Stimulated activated CD4-positive, alpha-beta T cell treated with anti-CD3 and anti-CD28 coated beads, Interleukin-12 subunit alpha, Interleukin-12 subunit beta, amount 100 ng/mL, for 48 hours (primary cell): ENCODE results near the gene MMRN1.
A peak's percentile ranks its signal among the peaks of the same experiment; 100 is the strongest.

Experiments
- DNase-seq, 3 donors: peaks; one replicate each; pipeline ENCODE4 v3.0.0-alpha.2; 2020; ENCODE audit warnings: low read depth in 2 of 3, low spot score in 1 of 3

MMRN1 gene, protein sequence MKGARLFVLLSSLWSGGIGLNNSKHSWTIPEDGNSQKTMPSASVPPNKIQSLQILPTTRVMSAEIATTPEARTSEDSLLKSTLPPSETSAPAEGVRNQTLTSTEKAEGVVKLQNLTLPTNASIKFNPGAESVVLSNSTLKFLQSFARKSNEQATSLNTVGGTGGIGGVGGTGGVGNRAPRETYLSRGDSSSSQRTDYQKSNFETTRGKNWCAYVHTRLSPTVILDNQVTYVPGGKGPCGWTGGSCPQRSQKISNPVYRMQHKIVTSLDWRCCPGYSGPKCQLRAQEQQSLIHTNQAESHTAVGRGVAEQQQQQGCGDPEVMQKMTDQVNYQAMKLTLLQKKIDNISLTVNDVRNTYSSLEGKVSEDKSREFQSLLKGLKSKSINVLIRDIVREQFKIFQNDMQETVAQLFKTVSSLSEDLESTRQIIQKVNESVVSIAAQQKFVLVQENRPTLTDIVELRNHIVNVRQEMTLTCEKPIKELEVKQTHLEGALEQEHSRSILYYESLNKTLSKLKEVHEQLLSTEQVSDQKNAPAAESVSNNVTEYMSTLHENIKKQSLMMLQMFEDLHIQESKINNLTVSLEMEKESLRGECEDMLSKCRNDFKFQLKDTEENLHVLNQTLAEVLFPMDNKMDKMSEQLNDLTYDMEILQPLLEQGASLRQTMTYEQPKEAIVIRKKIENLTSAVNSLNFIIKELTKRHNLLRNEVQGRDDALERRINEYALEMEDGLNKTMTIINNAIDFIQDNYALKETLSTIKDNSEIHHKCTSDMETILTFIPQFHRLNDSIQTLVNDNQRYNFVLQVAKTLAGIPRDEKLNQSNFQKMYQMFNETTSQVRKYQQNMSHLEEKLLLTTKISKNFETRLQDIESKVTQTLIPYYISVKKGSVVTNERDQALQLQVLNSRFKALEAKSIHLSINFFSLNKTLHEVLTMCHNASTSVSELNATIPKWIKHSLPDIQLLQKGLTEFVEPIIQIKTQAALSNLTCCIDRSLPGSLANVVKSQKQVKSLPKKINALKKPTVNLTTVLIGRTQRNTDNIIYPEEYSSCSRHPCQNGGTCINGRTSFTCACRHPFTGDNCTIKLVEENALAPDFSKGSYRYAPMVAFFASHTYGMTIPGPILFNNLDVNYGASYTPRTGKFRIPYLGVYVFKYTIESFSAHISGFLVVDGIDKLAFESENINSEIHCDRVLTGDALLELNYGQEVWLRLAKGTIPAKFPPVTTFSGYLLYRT

DNA sequence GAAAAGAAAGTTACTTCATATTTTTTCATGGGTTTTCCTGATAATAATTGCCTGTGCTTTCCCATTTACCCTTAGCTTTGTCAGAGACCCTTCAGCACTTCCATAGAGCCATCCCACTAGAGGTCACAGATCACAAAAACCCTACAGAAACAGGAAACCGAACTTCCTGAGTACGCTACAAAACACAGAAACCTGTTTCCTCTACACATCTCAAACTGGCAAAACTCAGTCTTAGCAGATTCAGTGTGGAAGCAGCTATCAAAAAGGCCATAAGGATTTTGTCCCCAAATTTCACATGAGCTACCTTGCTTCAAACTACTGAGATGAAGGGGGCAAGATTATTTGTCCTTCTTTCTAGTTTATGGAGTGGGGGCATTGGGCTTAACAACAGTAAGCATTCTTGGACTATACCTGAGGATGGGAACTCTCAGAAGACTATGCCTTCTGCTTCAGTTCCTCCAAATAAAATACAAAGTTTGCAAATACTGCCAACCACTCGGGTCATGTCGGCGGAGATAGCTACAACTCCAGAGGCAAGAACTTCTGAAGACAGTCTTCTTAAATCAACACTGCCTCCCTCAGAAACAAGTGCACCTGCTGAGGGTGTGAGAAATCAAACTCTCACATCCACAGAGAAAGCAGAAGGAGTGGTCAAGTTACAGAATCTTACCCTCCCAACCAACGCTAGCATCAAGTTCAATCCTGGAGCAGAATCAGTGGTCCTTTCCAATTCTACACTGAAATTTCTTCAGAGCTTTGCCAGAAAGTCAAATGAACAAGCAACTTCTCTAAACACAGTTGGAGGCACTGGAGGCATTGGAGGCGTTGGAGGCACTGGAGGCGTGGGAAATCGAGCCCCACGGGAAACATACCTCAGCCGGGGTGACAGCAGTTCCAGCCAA is at the start of gene MMRN1:
Gene MMRN1 (plus strand): TSS at position 206 of the 902 bp plus-strand sequence. CDS start 118 bp downstream, at position 324.
- no peak for DNase-seq

- no peak for DNase-seq
These were observed 46.9 kb upstream of the MMRN1 start for GRCh38 chr4:89847571-89848325.

DNA sequence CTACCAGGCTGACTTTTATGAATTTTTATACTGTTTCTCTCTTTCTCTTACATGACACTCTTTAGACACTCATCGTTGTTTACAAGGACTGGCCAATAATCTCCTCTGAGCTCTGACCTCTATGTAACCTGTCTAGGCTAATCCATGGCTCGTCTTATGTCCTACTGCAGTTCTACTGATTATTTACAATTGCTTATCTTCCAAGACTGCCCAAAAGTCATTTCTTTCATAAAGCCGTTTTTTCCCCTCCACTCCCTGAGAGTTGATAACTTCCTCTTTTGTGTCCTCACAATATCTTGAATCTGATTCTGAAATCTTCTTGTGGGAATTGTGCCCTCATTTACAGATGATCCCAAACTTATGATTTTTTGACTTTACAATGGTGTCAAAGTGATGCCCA is 39.4 kb upstream of the MMRN1 start:
- DNase-seq: no peak

- no peak for DNase-seq
These were observed 33.7 kb upstream of the MMRN1 start for GRCh38 chr4:89860971-89861370.

- DNase-seq: no peak
These were observed 31.1 kb upstream of the MMRN1 start for GRCh38 chr4:89863533-89863932.

DNA sequence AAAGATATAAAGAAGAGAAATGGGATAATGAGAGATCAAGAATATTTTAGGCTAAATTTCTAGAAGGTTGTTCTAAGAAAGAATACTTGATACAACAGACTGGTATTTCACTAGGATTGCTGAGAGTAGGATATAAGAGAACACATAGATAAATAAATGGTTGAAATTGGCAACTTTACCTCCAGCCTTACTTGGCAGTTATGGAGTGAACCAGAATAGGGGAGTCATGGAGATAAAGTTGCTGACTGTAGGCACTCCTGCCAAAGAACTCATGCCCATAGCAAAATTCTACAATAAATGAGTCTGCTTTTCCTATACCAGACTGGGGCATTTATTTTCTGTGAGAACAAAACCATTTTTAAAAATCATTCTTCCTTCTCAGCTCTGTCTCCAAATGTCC is 26.4 kb upstream of the MMRN1 start:
- no peak for DNase-seq

- no peak for DNase-seq
These were observed 25.6 kb upstream of the MMRN1 start for GRCh38 chr4:89868999-89869589.

DNA sequence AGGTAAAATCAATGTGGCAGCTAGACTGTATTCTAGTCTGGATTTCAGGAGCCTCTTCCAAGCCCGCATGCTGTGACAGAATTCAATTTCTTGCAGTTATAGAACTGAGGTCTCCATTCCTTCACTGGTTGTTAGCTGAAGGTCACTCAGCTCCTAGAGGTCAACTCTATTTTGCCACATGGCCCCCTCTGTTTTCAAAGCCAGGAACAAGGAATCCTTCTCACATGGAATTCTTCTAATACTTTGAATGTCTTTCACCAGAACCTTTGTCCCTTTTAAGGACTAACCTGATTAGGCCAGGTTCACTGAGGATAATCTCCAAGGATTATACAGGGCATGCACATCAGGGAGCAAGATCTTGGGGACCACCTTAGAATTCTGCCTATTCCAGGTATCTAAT is 23.4 kb upstream of the MMRN1 start:
- DNase-seq: no peak

DNA sequence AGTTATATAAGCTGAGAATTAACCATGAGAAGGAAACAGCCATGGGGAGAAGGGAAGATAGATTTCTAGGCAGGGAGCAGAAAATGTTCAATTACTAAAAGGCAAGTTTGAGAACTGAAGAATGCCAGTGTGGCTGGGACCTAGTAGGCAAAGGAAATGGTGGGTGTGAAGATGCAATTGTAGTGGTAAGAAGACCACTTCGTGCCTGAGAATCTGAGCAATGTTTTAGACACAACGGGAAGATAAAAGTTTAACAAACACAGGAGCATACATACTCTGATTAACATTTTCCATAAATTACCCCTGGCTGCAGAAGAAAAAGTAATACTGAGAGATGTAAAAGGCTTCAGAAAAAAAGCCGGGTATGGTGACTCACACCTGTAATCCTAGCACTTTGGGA is 18.1 kb upstream of the MMRN1 start:
- DNase-seq: no peak

GRCh38 chr4:89878611-89879010 is 16.0 kb upstream of the MMRN1 start:
- DNase-seq: no peak

GRCh38 chr4:89879215-89879614 is 15.4 kb upstream of the MMRN1 start:
- no peak for DNase-seq

GRCh38 chr4:89889289-89889688 is 5.4 kb upstream of the MMRN1 start:
- no peak for DNase-seq

- DNase-seq: no peak
These were observed 3.2 kb downstream of the MMRN1 start for GRCh38 chr4:89897867-89898266.

DNA sequence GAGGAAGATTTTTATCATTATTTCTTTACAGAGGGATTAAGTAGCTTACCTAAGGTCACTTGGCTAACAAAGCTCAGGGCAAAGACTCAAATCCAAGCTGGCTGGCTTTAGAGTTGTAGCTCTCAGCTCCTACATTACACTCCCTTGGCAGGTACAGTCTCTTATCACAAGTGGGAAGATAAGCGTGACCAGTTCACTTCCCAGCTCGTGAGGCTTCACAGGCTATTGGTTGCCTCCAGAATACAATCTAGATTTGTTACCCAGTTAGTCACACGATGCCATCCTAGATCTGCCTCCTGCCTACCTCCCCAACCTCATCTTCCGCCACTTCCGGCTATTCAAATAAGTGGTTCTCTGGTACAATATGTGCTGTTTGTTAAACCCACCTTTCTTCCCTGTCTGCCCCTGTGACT is 3.7 kb downstream of the MMRN1 start:
- DNase-seq: no peak

GRCh38 chr4:89899152-89899551 is 4.5 kb downstream of the MMRN1 start:
- no peak for DNase-seq

- DNase-seq: no peak
These were observed 5.2 kb downstream of the MMRN1 start for GRCh38 chr4:89899854-89900253.

DNA sequence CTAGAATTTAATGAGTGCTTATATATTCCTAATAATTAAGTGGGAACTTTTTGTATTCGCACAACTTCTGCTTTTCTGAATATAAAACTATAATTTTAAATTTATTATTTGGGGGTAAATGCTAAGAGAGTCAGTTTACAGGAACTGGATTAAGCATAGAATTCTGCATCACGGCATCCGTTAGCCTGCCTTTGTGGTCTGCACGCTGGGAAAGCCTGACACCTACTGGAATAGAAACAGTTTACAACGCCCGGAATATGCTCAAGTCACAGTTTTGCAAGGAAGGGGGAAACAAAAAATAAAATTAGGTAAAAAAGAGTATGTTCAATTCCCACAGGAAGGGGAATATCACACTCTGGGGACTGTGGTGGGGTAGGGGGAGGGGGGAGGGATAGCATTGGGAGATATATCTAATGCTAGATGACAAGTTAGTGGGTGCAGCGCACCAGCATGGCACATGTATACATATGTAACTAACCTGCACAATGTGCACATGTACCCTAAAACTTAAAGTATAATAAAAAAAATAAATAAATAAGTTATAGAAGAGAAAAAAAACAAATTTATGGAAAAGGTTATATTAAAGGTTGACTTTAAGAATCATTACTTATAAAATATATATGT is 7.3 kb downstream of the MMRN1 start:
- DNase-seq: peak; percentile 15 to 38 (median 24)

- DNase-seq: no peak
These were observed 9.9 kb downstream of the MMRN1 start for GRCh38 chr4:89904524-89904923.

GRCh38 chr4:89906316-89906715 is 11.7 kb downstream of the MMRN1 start:
- no peak for DNase-seq
